Activated naive CD4-positive, alpha-beta T cell treated with Interleukin-2 at 50 U/mL for 16 hours (primary cell): ENCODE measurements around the gene BBOX1.
"Not testable (repeated sequence)": the region's sequence is repeated elsewhere in the genome, so short reads cannot be mapped to it uniquely, and the experiment has no call there.

Experiments used
- DNase-seq: peaks from one replicate; pipeline ENCODE4 v3.0.0-alpha.2; 2020

BBOX1 gene

GRCh38 chr11:27135924-27136329 lies 95.3 kb downstream of the BBOX1 start:
- not testable (repeated sequence) for DNase-seq

DNA sequence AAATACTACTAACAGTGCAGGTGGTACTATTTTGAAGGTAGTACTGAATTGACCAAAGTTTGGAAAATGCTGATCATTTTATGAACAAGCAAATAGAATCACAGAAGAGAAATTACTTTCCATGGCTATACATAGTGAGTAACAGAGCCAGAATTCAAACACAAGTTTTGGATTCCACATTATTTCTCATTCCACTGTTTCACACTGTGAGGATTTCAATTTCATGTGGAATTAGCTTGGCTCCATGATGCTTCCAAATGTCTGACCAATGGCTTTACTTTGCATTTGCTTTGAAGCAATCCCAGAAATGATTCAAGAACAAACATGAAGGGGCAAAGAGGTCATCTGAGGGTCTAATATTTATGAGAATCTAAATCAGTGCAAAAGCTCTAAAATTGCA lies 98.1 kb downstream of the BBOX1 start:
- no peak for DNase-seq

GRCh38 chr11:27139742-27140367 lies 99.2 kb downstream of the BBOX1 start:
- no peak for DNase-seq

GRCh38 chr11:27141576-27141975 lies 101.0 kb downstream of the BBOX1 start:
- no peak for DNase-seq

GRCh38 chr11:27147916-27148315 lies 107.3 kb downstream of the BBOX1 start:
- no peak for DNase-seq

DNA sequence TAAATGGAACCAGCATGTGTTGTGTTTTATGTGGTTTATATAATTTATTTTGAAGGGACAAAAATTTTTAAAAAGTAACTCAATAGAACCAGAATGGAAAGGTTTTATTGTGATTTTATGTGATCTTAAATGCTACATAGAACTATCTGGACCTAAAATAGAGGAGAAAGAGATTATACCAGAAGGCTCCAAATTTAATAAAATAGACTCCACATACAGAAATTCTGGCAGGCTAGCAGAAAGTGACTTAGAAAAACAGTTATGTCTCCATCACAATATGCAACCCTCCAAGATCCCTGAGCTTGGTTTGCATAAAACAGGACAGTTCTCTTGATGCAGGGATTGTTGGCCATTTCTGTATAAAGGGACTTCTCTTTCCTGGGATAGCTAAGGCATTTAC lies 107.9 kb downstream of the BBOX1 start:
- no peak for DNase-seq

DNA sequence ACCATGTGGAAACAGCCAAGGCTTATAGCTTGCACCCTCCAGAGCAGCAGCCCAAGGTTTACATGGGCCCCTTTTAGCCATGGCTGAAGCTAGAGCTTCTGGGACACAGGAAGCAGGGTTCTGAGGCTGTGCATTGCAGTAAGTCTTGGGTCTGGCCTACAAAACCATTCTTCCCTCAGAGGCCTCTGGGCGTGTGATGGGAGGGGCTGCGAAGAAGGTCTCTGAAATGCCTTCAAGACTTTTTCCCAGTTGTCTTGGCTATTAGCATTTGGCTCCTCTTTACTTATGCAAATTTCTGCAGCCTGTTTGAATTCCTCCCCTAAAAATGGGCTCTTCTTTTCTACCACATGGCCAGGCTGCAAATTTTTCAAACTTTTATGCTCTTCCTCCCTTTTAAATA lies 109.5 kb downstream of the BBOX1 start:
- DNase-seq: no peak

DNA sequence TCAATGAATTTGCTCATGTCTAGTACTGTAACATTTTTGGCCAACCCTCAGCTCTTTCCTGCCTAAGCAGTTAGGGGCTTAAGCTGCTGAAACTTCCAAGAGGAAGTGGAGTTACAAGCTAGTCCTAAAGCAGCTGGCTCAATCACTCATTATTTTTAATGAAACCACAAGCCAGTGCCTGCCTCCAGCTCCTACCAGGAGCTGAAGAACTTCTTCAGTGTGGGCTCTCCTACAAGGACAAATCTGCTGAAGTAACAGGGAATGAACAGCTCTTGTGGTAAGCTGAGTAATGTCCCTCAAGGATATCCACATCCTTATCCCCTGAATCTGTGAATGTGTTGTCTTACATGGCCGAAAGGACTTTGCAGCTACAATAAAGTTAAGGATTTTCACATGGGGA lies 112.5 kb downstream of the BBOX1 start:
- no peak for DNase-seq

- DNase-seq: no peak
Observed at GRCh38 chr11:27158456-27159334, 118.1 kb downstream of the BBOX1 start.

DNA sequence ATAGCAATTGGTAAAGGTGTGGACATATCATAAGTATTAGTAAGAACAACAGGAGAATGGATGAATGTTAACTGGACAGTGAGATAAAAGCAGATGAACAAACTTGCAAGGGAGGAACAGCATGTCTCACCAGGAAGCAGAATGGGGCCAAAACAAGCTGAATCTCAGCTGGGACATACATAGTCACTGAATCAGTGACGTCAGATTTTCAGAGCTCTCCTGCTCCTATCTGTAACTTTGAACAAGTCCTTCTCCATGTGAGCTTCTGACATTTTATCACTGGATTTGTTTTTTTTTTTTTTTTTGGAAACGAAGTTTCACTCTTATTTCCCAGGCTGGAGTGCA lies 118.7 kb downstream of the BBOX1 start:
- DNase-seq: no peak

DNA sequence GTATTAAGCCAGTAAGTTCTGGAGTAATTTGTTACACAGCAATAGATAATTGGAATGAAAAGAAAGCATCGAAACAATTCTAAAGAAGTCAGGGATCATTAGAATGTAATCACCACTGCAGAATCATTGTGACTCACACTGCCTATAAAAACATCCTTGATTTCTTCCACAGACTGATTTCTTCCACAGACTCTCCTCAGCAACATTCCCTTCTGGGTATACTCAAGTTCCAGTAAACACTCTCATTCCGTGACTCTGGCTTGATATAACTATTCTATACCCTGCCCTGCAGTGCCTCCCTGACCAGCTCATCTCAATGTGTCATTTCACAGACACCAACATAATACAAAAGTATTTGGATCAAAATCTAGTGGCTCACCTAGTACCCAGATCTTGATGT lies 120.5 kb downstream of the BBOX1 start:
- no peak for DNase-seq

GRCh38 chr11:27162237-27162636 lies 121.6 kb downstream of the BBOX1 start:
- no peak for DNase-seq

- DNase-seq: no peak
Observed at GRCh38 chr11:27166130-27166529, 125.5 kb downstream of the BBOX1 start.

DNA sequence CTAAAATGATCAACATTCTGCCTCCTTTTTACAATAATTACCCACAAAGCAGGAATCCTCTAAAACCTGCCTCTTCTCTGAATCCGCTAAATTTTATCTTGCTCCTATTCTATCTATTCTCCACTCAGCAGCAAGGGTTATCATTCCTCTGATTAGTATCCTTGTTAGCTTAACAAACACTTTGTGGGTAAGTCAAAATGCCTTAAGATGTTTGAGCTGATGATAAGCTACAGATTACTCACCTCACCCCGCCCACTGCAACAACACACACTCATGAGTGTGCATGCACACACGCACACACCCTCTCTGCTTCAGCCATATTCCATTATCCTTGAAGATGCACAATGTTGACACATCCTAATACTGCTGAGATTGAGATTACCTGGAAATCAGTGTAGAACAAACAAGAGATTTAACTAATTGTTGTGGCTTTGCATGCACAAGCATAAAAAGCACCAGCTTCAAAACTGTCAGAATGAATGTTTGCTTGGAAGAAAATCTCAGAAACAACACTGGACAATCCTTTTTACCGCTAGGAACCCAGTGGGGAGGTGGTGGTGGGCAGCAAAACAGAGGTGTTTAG lies 130.9 kb downstream of the BBOX1 start:
- DNase-seq: no peak

DNA sequence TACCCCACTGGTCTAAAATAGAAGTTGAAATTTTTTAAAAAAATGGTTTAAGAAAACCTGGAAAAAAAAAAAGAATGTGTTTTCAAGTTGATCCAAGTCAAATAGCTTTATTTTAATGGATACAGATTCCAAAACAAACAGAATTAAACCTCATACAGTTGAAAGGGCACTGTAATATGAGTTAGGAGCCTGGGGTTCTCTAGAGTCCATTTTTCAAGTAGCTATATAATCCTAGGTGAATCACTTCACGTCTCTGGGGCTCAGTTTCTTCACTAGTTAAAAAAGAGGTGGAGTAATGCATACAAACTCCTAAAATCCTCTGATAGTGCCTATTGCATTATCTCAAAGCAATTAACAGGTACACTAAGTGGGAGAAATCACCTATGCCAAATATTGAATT lies 132.9 kb downstream of the BBOX1 start:
- no peak for DNase-seq

DNA sequence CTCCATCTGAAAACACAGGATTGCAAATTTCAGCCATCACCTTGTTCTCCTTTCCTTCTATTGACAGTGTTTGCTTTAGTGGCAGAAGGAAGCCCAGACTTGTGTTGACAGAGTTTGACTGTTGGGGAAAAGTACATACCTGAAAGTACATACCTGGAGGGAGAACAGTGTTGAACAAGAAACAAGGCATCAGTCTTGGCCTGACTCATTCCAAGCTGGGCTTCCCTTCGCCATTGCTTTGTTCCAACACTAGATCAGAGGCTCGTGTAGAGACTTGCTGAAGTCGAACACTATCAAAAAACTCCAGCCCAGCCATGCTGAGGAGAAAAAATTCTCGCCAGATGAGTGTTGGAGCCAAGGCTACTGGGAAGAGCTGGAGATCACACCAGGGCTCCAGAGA lies 133.4 kb downstream of the BBOX1 start:
- no peak for DNase-seq

- DNase-seq: no peak
Observed at GRCh38 chr11:27174672-27175210, 134.1 kb downstream of the BBOX1 start.

DNA sequence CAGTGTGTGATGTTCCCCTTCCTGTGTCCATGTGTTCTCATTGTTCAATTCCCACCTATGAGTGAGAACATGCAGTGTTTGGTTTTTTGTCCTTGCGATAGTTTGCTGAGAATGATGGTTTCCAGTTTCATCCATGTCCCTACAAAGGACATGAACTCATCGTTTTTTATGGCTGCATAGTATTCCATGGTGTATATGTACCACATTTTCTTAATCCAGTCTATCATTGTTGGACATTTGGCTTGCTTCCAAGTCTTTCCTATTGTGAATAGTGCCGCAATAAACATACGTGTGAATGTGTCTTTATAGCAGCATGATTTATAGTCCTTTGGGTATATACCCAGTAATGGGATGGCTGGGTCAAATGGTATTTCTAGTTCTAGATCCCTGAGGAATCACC lies 134.9 kb downstream of the BBOX1 start:
- not testable (repeated sequence) for DNase-seq
